Right hindlimb (tissue), 1 donor: Measurements from ENCODE around the gene EPC2.
A peak's percentile ranks its signal among the peaks of the same experiment; 100 is the strongest.
"Not testable (repeated sequence)": the region's sequence is repeated elsewhere in the genome, so short reads cannot be mapped to it uniquely, and the experiment has no call there.

Experiments
- DNase-seq: peaks from one replicate; pipeline ENCODE4 v3.0.0-alpha.2; 2018

Gene EPC2

GRCh38 chr2:148642891-148643416 lies 1.6 kb upstream of the EPC2 start:
- no peak for DNase-seq

GRCh38 chr2:148643421-148643820 lies 1.1 kb upstream of the EPC2 start:
- no peak for DNase-seq

- peak; percentile 97 for DNase-seq
Observed at GRCh38 chr2:148644883-148645538, 460 bp downstream of the EPC2 start.

GRCh38 chr2:148645539-148646230 lies 1.1 kb downstream of the EPC2 start:
- peak; percentile 60 for DNase-seq

- no peak for DNase-seq
Observed at GRCh38 chr2:148646231-148646559, 1.6 kb downstream of the EPC2 start.

- DNase-seq = not testable (repeated sequence)
Observed at GRCh38 chr2:148647711-148648110, 3.2 kb downstream of the EPC2 start.

- no peak for DNase-seq
Observed at GRCh38 chr2:148649936-148650335, 5.4 kb downstream of the EPC2 start.

- no peak for DNase-seq
Observed at GRCh38 chr2:148650881-148651280, 6.3 kb downstream of the EPC2 start.

GRCh38 chr2:148651972-148652371 lies 7.4 kb downstream of the EPC2 start:
- no peak for DNase-seq

- no peak for DNase-seq
Observed at GRCh38 chr2:148653437-148653836, 8.9 kb downstream of the EPC2 start.

- no peak for DNase-seq
Observed at GRCh38 chr2:148654435-148654834, 9.9 kb downstream of the EPC2 start.

GRCh38 chr2:148656516-148656915 lies 12.0 kb downstream of the EPC2 start:
- no peak for DNase-seq

- no peak for DNase-seq
Observed at GRCh38 chr2:148658807-148659722, 14.5 kb downstream of the EPC2 start.

GRCh38 chr2:148660999-148661398 lies 16.4 kb downstream of the EPC2 start:
- no peak for DNase-seq

GRCh38 chr2:148662332-148662731 lies 17.8 kb downstream of the EPC2 start:
- DNase-seq = not testable (repeated sequence)

GRCh38 chr2:148664229-148664628 lies 19.7 kb downstream of the EPC2 start:
- no peak for DNase-seq

- DNase-seq = no peak
Observed at GRCh38 chr2:148666555-148666954, 22.0 kb downstream of the EPC2 start.

- DNase-seq = no peak
Observed at GRCh38 chr2:148667113-148667836, 22.7 kb downstream of the EPC2 start.

- DNase-seq = no peak
Observed at GRCh38 chr2:148670773-148671172, 26.2 kb downstream of the EPC2 start.

GRCh38 chr2:148674063-148675020 lies 29.8 kb downstream of the EPC2 start:
- DNase-seq = no peak

- no peak for DNase-seq
Observed at GRCh38 chr2:148675708-148676107, 31.2 kb downstream of the EPC2 start.
